Skeletal muscle tissue (tissue), 4 donors: ENCODE measurements around the gene PTPN23. TPM values are rescaled to one million over a fixed set of nuclear protein-coding genes. Genes with fewer than 3 reads are reported as not detected.

Experiments used
- H3K27ac ChIP-seq: one replicate; pipeline ENCODE4 v1.7.0; 2013; ENCODE audit warnings: mild to moderate bottlenecking, low read depth, low read length, inconsistent platforms
- H3K27me3 ChIP-seq, 3 donors: one replicate each; pipeline ENCODE4 v1.7.0; 2013; ENCODE audit warnings: low read length in 3 of 3; ENCODE audit not compliant: control insufficient read depth in 3 of 3, insufficient read depth in 3 of 3
- H3K36me3 ChIP-seq, 3 donors: one replicate each; pipeline ENCODE4 v1.7.0; 2013; ENCODE audit warnings: low read length in 3 of 3; ENCODE audit not compliant: control insufficient read depth in 3 of 3, insufficient read depth in 3 of 3
- H3K4me1 ChIP-seq, 3 donors: one replicate each; pipeline ENCODE4 v1.7.0; 2013; ENCODE audit warnings: low read length in 3 of 3, mild to moderate bottlenecking in 3 of 3; ENCODE audit not compliant: control insufficient read depth in 3 of 3, insufficient read depth in 3 of 3
- H3K4me3 ChIP-seq, 3 donors: one replicate each; pipeline ENCODE4 v1.7.0; 2013; ENCODE audit warnings: low read length in 3 of 3
- H3K9ac ChIP-seq, 3 donors: one replicate each; pipeline ENCODE4 v1.7.0; 2013; ENCODE audit warnings: low read length in 3 of 3, mild to moderate bottlenecking in 3 of 3, moderate library complexity in 2 of 3, low read depth in 1 of 3
- H3K9me3 ChIP-seq, 3 donors: one replicate each; pipeline ENCODE4 v1.7.0; 2013; ENCODE audit warnings: low read length in 3 of 3; ENCODE audit not compliant: control insufficient read depth in 3 of 3
- total RNA-seq: library from RNA; depleted of rRNA; stranded (reverse); fragments of >200 nt; gene quantifications from one replicate; pipeline ENCODE4 v1.2.3, GENCODE V29; 2014
- donor health status: Osteomylitis.

The PTPN23 gene
- total RNA-seq, 1 donor from 2014 or later, result 17.2 TPM

DNA sequence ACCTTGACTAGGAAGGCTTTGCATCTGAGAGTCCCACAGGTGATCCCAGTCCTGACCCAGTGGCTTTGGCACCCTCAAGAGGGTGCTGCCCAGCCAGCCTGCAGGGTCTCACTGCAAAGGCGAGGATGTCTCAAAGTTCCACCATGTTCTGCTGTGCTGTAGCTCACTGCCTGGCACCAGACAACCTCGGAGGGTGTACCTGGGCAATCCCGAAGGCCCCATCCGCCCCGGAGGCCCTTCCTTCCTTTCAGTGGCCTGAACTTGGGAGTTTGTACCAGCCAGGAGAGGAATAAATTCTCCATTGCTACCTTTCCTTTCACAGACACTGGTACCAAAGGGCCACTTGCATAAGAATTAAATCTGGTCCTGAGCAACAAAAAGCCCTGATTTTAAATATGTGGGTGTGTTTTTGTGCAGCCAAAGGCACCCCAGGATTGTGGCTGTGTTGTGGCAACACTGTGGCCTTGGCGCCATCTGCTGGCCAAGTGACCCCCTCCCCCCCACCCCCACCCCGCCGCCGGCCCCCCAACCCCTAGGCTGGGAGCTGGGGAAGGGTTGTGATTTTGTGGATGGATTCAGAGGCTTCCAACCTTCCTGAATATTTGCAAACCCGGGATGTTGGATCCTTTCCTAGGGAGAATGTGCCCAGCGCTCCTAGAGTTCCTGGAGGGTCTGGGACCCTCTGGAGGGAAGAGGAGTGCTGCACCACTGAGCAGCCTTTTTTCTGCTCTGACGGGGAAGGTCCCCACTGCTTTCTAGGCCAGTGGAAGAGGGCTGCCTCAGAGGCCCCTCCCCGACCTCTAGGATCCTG, 9.7 kb upstream of the PTPN23 start:
- H3K4me1 ChIP-seq, result no peaks in the 10 kb centered on the region
- no peaks in the 10 kb centered on the region for H3K36me3 ChIP-seq
- H3K9me3 ChIP-seq, result no peaks in the 10 kb centered on the region
- no peak overlapping the region for H3K9ac ChIP-seq
- H3K27ac ChIP-seq, result no peak overlapping the region
- H3K4me3 ChIP-seq, result no peak overlapping the region
- H3K27me3 ChIP-seq, result peaks cover 0 to 5% (median 3%) of the 10 kb centered on the region in 3 donors

DNA sequence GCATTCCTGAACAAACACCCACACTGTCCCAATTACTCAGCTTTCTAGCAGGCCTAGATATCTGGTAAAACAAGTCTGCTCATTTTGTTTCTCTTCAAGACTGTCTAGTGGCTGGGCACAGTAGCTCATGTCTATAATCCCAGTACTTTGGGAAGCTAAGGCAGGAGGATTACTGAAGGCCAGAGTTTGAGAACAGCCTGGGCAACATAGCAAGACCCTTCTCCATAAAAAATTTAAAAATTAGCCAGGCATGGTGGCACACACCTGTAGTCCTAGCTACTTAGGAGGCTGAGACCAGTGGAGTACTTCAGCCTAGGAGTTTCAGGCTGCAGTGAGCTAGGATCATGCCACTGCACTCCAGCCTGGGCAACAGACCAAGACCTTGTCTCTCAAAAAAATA, 6.2 kb upstream of the PTPN23 start:
- Histone ChIP-seq H3K9me3 (no peaks in the 10 kb centered on the region), H3K4me1 (peaks cover 2 to 9% (median 7%) of the 10 kb centered on the region in 3 donors), H3K27me3 (peaks cover 0 to 5% (median 3%) of the 10 kb centered on the region in 3 donors), H3K9ac (no peak overlapping the region), H3K36me3 (no peaks in the 10 kb centered on the region), H3K4me3 (no peak overlapping the region), H3K27ac (no peak overlapping the region)

DNA sequence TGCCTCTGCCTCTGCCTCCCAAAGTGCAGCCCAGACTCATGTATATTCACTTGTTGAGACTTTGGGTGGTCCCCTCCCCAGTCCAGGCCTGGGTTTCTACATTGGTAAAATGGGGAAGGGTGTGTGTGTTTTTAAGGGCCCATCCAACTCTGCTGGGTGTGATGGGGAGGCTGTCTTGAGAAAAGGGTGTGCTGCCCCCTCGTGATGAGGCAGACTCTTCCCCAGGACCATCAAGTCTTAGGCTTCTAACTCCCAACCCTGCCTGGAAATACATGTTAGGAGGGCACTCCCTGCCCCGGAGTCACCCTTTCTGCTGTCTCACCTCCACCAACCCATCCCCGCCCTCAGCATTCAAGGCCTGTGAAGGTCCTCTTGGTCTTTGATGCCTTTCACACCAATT, 4.4 kb upstream of the PTPN23 start:
- H3K27ac ChIP-seq, result no peak overlapping the region
- H3K9ac ChIP-seq, result no peak overlapping the region
- H3K9me3 ChIP-seq, result no peaks in the 10 kb centered on the region
- peaks cover 0 to 3% (median 0%) of the 10 kb centered on the region in 3 donors for H3K36me3 ChIP-seq
- no peak overlapping the region for H3K4me3 ChIP-seq
- peaks cover 0 to 4% (median 3%) of the 10 kb centered on the region in 3 donors for H3K27me3 ChIP-seq
- peaks cover 9 to 23% (median 14%) of the 10 kb centered on the region in 3 donors for H3K4me1 ChIP-seq

DNA sequence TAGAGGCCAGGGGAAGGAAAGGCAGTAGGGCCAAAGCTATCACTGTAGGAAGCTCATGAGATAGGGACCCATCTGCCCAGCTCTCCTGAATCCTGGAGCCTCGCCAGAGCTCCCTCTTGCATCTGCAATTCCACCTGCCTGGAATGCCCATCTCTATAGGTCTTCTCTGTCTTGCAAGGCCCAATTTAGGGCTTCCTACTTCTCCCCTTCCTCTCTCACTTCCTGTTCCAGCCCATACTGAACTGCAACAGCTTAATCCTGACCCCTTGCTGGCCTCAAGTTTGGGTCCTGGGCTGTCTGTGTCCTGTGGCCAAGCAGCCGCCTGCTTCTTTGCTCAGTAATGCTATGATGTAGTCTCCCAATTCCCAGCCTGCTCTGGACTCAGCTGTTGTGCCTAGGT, 3.6 kb upstream of the PTPN23 start:
- Histone ChIP-seq H3K4me1 (peaks cover 13 to 30% (median 21%) of the 10 kb centered on the region in 3 donors), H3K27me3 (no peaks in the 10 kb centered on the region), H3K4me3 (no peak overlapping the region), H3K36me3 (peaks cover 0 to 3% (median 0%) of the 10 kb centered on the region in 3 donors), H3K27ac (no peak overlapping the region), H3K9ac (no peak overlapping the region), H3K9me3 (no peaks in the 10 kb centered on the region)

DNA sequence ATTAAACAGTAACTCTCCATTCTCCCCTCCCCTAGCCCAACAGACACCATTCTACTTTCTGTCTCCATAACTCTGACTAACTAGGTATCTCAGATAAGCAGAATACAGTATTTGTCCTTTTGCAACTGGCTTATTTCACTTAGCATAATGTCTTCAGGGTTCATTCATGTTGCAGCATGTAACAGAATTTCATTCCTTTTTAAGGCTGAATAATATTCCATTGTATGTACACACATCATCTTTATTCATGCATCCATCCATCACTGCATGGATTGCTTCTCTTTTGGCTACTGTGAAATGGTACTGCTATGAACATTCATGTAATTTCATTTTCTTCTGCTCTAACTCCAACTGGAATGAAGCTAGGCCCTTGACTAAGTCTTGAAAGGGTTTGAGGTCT, 2.0 kb upstream of the PTPN23 start:
- Histone ChIP-seq H3K27me3 (no peaks in the 10 kb centered on the region), H3K9ac (peak overlapping the region in 2 of 3 donors; percentile 40 to 99), H3K4me3 (peak overlapping the region in 2 of 3 donors; percentile 1 to 46), H3K27ac (no peak overlapping the region), H3K36me3 (peaks cover 0 to 3% (median 0%) of the 10 kb centered on the region in 3 donors), H3K9me3 (no peaks in the 10 kb centered on the region), H3K4me1 (peaks cover 27 to 42% (median 33%) of the 10 kb centered on the region in 3 donors)

DNA sequence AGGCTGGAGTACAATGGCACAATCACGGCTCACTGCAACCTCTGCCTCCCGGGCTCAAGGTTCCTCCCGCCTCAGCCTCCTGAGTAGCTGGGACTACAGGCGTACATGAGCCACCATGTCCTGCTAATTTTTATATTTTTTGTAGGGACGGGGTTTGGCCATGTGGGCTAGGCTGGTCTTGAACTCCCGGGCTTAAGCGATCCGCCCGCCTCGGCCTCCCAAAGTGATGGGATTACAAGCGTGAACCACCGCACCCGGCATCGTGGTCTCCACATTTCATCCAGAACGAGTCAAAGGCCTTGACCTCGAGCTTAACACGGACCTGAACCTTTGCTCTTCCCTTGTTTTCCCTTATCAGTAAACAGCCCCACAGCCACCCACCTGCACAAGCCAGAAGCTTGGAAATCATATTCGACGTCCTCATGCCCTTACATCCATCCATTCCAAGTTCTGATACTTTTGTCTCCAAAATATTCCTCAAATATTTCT, 1.4 kb upstream of the PTPN23 start:
- Histone ChIP-seq H3K4me3 (peak overlapping the region; percentile 94 to 99 (median 97)), H3K27ac (peak overlapping the region; percentile 97), H3K4me1 (peaks cover 28 to 42% (median 33%) of the 10 kb centered on the region in 3 donors), H3K27me3 (no peaks in the 10 kb centered on the region), H3K36me3 (peaks cover 0 to 3% (median 0%) of the 10 kb centered on the region in 3 donors), H3K9ac (peak overlapping the region; percentile 95 to 99 (median 98)), H3K9me3 (no peaks in the 10 kb centered on the region)

DNA sequence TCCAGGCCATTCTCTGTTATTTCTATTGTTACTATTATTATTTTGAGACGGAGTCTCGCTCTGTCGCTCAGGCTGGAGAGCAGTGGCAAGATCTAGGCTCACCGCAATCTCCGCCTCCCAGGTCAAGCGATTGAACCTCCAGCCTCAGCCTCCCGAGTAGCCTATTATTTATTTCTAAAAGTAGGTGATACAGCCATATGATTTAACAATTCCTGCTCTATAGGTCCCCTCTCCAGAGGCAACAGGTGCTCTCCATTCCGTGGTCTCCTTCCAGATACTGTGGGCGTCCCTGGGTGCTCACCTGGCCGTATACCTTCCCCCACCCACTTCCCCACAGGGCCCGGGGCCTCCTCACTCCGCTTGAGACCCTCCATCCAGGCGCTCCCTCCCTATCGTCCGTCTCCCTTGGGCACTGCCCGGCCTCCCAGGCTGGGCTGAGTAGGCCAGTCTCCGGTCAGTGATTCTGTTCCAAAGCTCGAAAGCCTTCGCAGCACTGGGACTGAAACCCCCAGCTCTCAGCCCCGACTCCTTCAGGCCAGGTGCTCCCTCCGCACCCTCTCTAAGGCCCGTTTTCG, 708 bp upstream of the PTPN23 start:
- Histone ChIP-seq H3K4me1 (peaks cover 28 to 44% (median 36%) of the 10 kb centered on the region in 3 donors), H3K27ac (peak overlapping the region; percentile 97), H3K9me3 (no peaks in the 10 kb centered on the region)

DNA sequence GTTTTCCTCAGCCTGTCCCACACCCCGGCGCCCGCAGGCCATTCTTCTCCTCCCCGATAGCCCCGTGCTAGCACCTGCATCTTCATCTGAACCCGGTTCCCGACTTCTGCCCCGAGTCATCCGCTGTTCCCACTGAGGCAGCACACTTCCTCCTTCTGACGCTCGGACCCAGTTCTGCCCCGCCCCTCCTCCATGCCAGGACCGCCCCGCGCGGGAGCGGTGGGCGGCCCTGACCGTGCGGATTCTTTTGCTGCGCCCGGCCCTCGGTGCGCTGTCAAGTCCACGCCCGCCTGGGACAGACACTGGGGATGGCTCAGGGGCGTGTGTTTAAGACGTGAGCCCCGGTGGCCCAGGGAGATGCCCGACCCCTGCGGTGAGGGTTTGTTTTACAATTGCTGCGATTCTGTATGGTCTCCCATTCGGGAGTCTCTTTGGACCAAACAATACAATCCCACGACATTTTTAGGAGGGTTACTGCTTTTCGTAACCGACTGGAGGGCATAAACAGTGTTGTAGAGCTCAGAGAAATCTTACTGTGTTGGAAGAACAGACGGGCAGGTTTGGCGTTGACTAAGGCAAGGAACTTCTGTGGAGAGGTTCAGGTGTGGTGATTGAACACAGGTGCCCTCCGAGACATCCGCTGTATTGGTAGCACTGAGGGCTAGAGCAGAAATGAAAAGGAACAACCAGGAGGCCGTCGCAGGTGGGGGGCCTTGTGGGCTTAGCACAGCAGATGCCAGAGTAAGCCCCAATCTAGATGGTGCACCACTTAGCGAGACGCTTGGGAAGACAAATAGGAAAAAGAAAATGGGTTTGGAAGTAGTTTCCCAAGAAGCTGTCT, 716 bp downstream of the PTPN23 start:
- H3K27me3 ChIP-seq, result no peaks in the 10 kb centered on the region
- H3K4me1 ChIP-seq, result peaks cover 34 to 58% (median 46%) of the 10 kb centered on the region in 3 donors
- H3K9ac ChIP-seq, result peak overlapping the region; percentile 98 to 99 (median 98)
- peak overlapping the region; percentile 97 for H3K27ac ChIP-seq
- H3K9me3 ChIP-seq, result no peaks in the 10 kb centered on the region
- H3K4me3 ChIP-seq, result peak overlapping the region; percentile 90 to 99 (median 97)
- H3K36me3 ChIP-seq, result peaks cover 0 to 5% (median 0%) of the 10 kb centered on the region in 3 donors

More for the DNA sequence above, 708 bp upstream of the PTPN23 start:
- Histone ChIP-seq H3K36me3 (peaks cover 0 to 3% (median 0%) of the 10 kb centered on the region in 3 donors), H3K4me3 (peak overlapping the region; percentile 94 to 99 (median 97)), H3K9ac (peak overlapping the region; percentile 95 to 99 (median 98)), H3K27me3 (no peaks in the 10 kb centered on the region)

DNA sequence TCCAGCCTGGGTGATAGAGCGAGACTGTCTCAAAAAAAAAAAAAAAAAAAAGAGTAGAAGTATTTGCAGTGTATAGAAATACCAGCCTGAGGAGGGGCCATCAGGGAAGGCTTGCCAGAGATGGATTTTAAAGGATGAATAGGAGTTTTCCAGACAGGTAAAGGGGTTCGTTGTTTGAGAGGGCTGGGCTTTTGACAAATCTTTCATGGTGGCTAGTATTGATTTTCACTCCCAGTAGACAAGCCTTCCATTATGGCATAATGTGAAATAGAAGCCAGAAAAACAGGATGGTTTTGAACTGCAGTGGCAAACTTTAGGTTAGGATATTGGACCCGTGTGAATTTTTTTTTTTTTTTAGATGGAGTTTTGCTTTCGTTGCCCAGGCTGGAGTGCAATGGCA, 3.6 kb downstream of the PTPN23 start:
- Histone ChIP-seq H3K4me1 (peaks cover 43 to 52% (median 45%) of the 10 kb centered on the region in 3 donors), H3K36me3 (peaks cover 0 to 5% (median 0%) of the 10 kb centered on the region in 3 donors), H3K4me3 (no peak overlapping the region), H3K9ac (no peak overlapping the region), H3K27me3 (no peaks in the 10 kb centered on the region), H3K27ac (no peak overlapping the region), H3K9me3 (no peaks in the 10 kb centered on the region)
